CD4-positive, alpha-beta T cell treated with Interferon alpha-2 for 1 hour (primary cell): ENCODE measurements around the gene MYLK2.

ENCODE experiments used
- DNase-seq, 2 donors: peaks; one replicate each; pipeline ENCODE4 v3.0.0-alpha.2; 2020 to 2022

The MYLK2 gene

GRCh38 chr20:31836853-31837608 lies 17.9 kb downstream of the MYLK2 start:
- no peak for DNase-seq

- no peak for DNase-seq
Measured at GRCh38 chr20:31837896-31838397, 18.8 kb downstream of the MYLK2 start.

- DNase-seq: no peak
Measured at GRCh38 chr20:31838646-31839292, 19.6 kb downstream of the MYLK2 start.

GRCh38 chr20:31839782-31840487 lies 20.8 kb downstream of the MYLK2 start:
- no peak for DNase-seq

GRCh38 chr20:31840906-31841816 lies 22.0 kb downstream of the MYLK2 start:
- no peak for DNase-seq

- no peak for DNase-seq
Measured at GRCh38 chr20:31841928-31842327, 22.8 kb downstream of the MYLK2 start.

- DNase-seq: no peak
Measured at GRCh38 chr20:31842471-31843157, 23.5 kb downstream of the MYLK2 start.

- no peak for DNase-seq
Measured at GRCh38 chr20:31843288-31843687, 24.1 kb downstream of the MYLK2 start.

- DNase-seq: no peak
Measured at GRCh38 chr20:31843881-31844280, 24.7 kb downstream of the MYLK2 start.

- no peak for DNase-seq
Measured at GRCh38 chr20:31844737-31845299, 25.7 kb downstream of the MYLK2 start.

GRCh38 chr20:31845300-31845863 lies 26.2 kb downstream of the MYLK2 start, which contains the start of gene FOXS1:
FOXS1 (minus strand) TSS chr20:31845604; CDS start chr20:31845542, 62 bp downstream.
- DNase-seq: no peak

GRCh38 chr20:31846793-31847138 lies 27.6 kb downstream of the MYLK2 start:
- no peak for DNase-seq

- no peak for DNase-seq
Measured at GRCh38 chr20:31848088-31848999, 29.2 kb downstream of the MYLK2 start.

GRCh38 chr20:31849306-31849930 lies 30.3 kb downstream of the MYLK2 start:
- DNase-seq: no peak

GRCh38 chr20:31851240-31851955 lies 32.2 kb downstream of the MYLK2 start:
- no peak for DNase-seq

GRCh38 chr20:31853481-31853880 lies 34.3 kb downstream of the MYLK2 start:
- no peak for DNase-seq

GRCh38 chr20:31856516-31856915 lies 37.4 kb downstream of the MYLK2 start:
- DNase-seq: no peak

GRCh38 chr20:31857861-31858759 lies 39.0 kb downstream of the MYLK2 start:
- DNase-seq: no peak
